ENCODE results near the gene HSD11B2.

The HSD11B2 gene

DNA sequence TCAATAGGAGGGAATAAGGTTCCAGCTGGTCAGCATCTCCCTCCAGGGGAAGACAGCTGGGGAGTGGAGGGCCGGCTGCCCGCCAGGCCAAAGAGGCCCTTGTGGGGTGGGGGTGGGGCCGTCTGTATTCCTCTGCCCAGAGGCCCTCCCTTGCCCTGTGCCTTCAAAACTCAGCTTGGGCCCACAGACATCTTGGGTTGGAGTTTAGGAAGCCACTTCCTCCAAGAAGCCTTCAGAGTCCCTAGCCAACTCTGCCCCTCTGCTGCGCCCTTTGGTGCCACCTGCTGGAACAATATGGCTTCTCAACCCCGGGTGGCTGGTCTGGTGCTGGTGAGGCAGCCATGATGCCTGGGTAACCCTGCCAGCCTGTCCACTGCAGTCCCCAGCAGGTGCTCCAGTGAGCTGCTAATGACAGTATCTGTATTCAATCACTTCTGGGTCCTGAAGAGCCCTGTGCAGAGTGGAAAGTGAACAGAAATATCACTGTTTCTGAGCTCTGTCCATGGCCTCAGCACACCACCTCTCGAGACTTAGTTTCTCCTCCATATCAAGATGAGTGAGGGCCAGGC is 16.7 kb downstream of the HSD11B2 start:
- no peak overlapping the region for H3K4me3 ChIP-seq (ENCODE audit: low read length)

DNA sequence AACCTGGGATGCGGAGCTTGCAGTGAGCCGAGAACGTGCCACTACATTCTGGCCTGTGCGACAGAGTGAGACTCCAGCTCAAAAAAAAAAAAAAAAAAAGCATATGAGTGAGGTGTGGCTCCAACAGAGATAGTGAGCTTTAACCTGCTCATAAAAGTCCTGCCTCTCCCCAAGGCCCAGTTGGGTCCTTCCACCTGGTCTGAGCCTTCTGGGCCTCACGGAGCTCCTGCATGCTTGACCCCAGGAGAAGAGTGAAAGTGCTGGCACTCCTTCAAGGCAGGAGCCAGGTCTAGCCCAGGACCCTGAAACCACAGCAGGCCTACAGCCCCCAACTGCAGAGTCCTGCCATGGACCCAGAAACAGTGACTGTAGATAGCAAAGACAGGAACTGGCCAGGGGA is 17.7 kb downstream of the HSD11B2 start:
- Histone ChIP-seq H3K27me3 (ENCODE audit: insufficient read depth, low read length) (no peaks in the 10 kb centered on the region), H3K9me3 (ENCODE audit: low read length) (no peaks in the 10 kb centered on the region), H3K4me3 (ENCODE audit: low read length) (no peak overlapping the region), H3K36me3 (ENCODE audit: insufficient read depth, low read length) (peaks cover 35% of the 10 kb centered on the region), H3K4me1 (ENCODE audit: insufficient read depth, low read length) (no peaks in the 10 kb centered on the region), H2AFZ (ENCODE audit: low read depth, low read length) (no peak overlapping the region)

More for the DNA sequence above, 16.7 kb downstream of the HSD11B2 start:
- Histone ChIP-seq H3K36me3 (ENCODE audit: insufficient read depth, low read length) (peaks cover 34% of the 10 kb centered on the region), H3K27me3 (ENCODE audit: insufficient read depth, low read length) (no peaks in the 10 kb centered on the region), H3K9me3 (ENCODE audit: low read length) (no peaks in the 10 kb centered on the region), H2AFZ (ENCODE audit: low read depth, low read length) (no peak overlapping the region), H3K4me1 (ENCODE audit: insufficient read depth, low read length) (no peaks in the 10 kb centered on the region)

DNA sequence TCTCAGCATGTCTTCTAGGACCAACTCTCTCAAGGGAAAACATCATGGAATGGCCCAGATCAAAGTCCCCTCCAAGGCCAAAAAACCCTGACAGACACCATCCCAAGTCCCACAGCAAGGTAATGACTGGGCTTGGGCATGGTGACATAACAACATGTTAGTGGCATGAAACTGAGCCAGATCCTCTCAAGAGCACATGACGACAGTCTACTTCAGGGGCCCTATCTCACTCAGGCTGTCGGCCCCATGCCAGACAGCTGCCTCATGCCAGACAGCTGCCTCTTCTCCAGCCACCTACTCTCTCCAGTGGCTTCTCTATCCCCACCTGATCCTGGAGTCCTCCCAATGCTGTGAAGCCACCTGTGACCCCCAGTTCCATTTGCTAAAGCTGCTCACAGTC is 18.4 kb downstream of the HSD11B2 start:
- H3K4me3 ChIP-seq (ENCODE audit: low read length) = no peak overlapping the region
- H3K36me3 ChIP-seq (ENCODE audit: insufficient read depth, low read length) = peaks cover 34% of the 10 kb centered on the region
- no peak overlapping the region for H2AFZ ChIP-seq (ENCODE audit: low read depth, low read length)
- no peaks in the 10 kb centered on the region for H3K27me3 ChIP-seq (ENCODE audit: insufficient read depth, low read length)
- no peaks in the 10 kb centered on the region for H3K9me3 ChIP-seq (ENCODE audit: low read length)
- H3K4me1 ChIP-seq (ENCODE audit: insufficient read depth, low read length) = peaks cover 7% of the 10 kb centered on the region

DNA sequence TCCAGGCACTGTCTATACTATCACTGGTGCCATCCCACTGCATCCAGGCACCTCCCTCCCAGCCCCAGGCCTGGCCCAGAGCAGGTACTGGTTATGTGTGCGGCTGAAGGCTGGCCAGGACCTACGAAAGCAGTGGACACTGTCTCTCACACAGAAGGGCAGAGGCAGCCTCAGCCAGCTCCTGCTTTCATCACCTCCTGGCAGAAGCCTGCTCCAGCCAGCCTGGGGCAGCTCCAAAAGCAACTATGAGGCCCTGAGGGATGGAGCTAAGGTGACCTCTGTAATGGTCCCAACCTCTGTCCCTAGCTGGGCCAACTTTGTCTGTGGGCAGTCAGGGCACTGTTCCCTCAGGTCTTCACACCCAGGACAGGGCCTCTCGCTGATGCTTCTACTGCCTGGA is 18.8 kb downstream of the HSD11B2 start:
- Histone ChIP-seq H3K4me3 (ENCODE audit: low read length) (no peak overlapping the region), H3K9me3 (ENCODE audit: low read length) (no peaks in the 10 kb centered on the region), H3K4me1 (ENCODE audit: insufficient read depth, low read length) (peaks cover 11% of the 10 kb centered on the region), H3K36me3 (ENCODE audit: insufficient read depth, low read length) (peaks cover 30% of the 10 kb centered on the region), H3K27me3 (ENCODE audit: insufficient read depth, low read length) (no peaks in the 10 kb centered on the region), H2AFZ (ENCODE audit: low read depth, low read length) (no peak overlapping the region)

DNA sequence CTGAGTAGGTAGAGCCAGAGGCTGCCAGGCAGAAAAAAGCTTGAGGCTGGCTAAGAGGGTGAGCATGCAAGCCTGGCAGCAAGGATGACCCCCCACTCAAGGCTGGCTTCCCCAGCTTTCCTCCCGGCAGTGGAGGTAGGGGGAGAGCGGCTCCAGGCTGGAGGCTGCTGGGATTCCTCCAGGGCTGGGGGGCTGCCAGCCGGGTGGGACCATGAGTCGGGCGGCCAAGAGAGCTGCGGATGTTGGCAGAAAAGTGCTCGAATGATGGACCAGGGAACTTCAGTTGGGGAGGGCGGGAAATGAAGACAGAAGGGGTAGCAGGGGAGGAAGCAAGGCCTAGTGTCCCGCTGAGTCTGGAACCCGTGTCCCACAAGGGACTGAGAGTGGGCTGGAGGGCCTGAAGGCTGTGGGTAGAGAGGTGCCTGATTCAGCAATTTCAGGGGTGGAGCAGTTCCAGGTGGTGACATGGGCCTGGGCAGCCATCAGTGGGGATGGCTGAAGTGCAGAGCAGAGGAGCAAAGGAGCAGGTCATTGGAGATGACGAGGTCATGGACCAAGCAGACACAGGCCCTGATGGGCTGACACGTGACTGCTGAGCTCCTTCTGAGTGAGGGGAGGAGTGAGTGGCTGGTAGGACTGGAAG is 20.3 kb downstream of the HSD11B2 start:
- no peaks in the 10 kb centered on the region for H3K9me3 ChIP-seq (ENCODE audit: low read length)
- H3K27me3 ChIP-seq (ENCODE audit: insufficient read depth, low read length) = no peaks in the 10 kb centered on the region
- no peak overlapping the region for H2AFZ ChIP-seq (ENCODE audit: low read depth, low read length)
- H3K4me1 ChIP-seq (ENCODE audit: insufficient read depth, low read length) = peaks cover 11% of the 10 kb centered on the region
- no peak overlapping the region for H3K4me3 ChIP-seq (ENCODE audit: low read length)
- peaks cover 30% of the 10 kb centered on the region for H3K36me3 ChIP-seq (ENCODE audit: insufficient read depth, low read length)

DNA sequence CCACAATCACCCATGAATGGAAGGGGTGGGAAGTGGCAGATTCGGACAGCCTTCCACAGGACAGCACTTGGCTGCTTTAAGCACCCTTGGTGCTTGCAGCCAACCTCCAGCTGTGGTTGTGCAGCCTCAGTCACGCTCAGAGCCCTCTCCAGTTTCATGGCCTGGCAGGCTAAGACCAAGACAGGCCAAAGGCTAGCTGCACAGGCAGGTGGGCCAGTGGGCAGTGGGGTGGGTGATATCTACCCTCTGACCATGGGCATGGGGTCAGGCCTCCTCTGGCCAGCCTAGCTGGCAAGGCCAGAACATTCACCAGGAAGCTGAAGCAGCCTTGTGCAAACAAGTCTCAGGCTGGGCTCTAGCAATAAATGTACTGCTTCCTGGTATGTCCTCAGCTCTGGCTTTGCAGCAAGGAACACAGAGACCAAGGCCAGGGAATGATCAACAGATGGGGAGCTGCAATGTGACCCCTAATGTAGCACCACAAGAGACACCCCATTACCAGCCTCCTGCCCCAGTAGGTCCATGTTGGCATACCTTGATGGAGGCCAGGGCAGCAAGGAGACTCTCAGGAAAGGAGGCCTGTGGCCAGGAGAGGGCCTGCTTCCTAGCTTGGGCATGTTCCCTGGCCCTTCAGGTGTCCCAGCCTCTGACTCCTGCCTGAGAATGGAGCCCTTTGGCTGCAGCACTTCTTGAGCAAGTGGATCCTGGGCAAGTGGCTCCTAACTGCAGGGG is 20.9 kb downstream of the HSD11B2 start:
- no peaks in the 10 kb centered on the region for H3K9me3 ChIP-seq (ENCODE audit: low read length)
- no peaks in the 10 kb centered on the region for H3K27me3 ChIP-seq (ENCODE audit: insufficient read depth, low read length)

DNA sequence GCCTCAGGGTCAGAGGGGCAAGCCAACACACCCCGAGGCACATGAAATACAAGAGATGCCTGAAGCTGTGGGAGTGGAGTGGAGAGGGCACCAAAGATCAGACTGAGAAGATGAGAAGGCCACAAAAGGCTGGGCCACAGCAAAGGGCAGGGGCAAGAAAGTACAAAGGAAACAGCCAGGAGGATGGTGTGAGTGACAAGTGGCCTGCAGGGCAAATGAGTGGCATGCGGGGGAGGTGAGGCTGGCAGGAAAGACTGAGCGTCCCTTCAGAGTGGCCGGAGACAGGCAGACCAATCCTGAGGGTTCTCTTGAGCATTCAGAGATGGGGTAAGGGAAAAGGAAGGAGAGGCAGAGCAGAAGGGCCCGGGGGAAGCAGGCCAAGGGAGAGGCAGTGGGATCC is 23.2 kb downstream of the HSD11B2 start:
- Histone ChIP-seq H3K9me3 (ENCODE audit: low read length) (no peaks in the 10 kb centered on the region), H3K4me3 (ENCODE audit: low read length) (no peak overlapping the region), H3K4me1 (ENCODE audit: insufficient read depth, low read length) (peaks cover 11% of the 10 kb centered on the region), H3K27me3 (ENCODE audit: insufficient read depth, low read length) (no peaks in the 10 kb centered on the region), H2AFZ (ENCODE audit: low read depth, low read length) (no peak overlapping the region), H3K36me3 (ENCODE audit: insufficient read depth, low read length) (peaks cover 24% of the 10 kb centered on the region)

More for the DNA sequence above, 20.9 kb downstream of the HSD11B2 start:
- H3K4me3 ChIP-seq (ENCODE audit: low read length) = no peak overlapping the region
- peaks cover 11% of the 10 kb centered on the region for H3K4me1 ChIP-seq (ENCODE audit: insufficient read depth, low read length)
- no peak overlapping the region for H2AFZ ChIP-seq (ENCODE audit: low read depth, low read length)
- H3K36me3 ChIP-seq (ENCODE audit: insufficient read depth, low read length) = peaks cover 28% of the 10 kb centered on the region

DNA sequence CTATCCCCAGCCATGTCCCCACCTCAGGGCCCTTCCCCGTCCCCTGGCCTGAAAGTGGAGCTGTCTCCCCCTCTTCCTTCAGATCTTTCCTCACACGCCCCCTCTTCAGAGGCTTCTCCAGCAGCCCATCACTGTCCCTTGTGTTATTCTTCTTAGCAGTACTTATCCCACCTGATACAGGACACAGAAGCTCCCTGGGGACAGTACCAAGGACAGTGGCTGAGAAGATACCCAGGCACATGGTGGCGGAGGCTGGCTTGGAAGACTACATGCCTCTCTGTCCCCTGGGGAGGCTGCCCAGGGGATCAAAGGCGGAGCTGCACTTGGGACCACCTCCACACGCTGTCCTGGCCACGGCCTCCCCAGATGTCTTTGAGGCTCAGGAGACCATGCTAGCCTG is 23.9 kb downstream of the HSD11B2 start:
- Histone ChIP-seq H3K4me3 (ENCODE audit: low read length) (no peak overlapping the region), H3K36me3 (ENCODE audit: insufficient read depth, low read length) (peaks cover 19% of the 10 kb centered on the region), H3K4me1 (ENCODE audit: insufficient read depth, low read length) (peaks cover 11% of the 10 kb centered on the region), H2AFZ (ENCODE audit: low read depth, low read length) (no peak overlapping the region), H3K27me3 (ENCODE audit: insufficient read depth, low read length) (no peaks in the 10 kb centered on the region), H3K9me3 (ENCODE audit: low read length) (no peaks in the 10 kb centered on the region)

DNA sequence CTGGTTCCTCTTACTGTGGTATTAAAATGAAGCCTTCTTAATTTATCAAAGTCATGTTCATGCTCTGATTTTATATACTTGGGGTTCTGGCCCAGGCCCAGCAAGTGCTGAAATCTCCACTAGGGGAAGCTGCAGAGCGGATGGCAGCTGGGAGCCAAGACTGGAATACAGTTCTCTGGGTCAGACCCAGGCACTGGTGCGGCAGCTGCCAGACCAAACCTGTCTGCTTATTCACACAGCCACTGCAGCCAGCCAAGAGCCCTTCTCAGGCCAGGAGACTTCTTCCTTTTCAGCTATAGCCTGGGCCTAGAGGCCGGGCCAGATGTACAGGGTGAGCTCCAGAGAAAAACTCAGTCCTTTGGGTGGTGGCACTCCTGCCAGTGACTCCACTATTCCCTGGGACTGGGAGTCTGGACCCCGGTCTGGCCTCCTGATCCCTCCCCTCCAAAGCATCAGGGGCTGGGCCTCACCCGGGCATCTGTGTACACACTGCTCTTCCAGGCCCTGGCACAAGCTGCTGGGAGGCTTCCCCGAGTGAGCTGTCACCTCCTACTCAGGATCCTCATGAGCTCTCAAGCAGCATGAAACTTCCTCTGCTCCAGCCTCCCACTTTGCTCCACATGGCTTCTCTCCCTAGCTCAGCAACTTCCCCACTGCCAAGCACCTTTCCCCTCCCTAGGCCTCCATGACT is 25.6 kb downstream of the HSD11B2 start:
- Histone ChIP-seq H2AFZ (ENCODE audit: low read depth, low read length) (no peak overlapping the region), H3K4me3 (ENCODE audit: low read length) (no peak overlapping the region), H3K27me3 (ENCODE audit: insufficient read depth, low read length) (no peaks in the 10 kb centered on the region), H3K9me3 (ENCODE audit: low read length) (no peaks in the 10 kb centered on the region), H3K36me3 (ENCODE audit: insufficient read depth, low read length) (peaks cover 18% of the 10 kb centered on the region), H3K4me1 (ENCODE audit: insufficient read depth, low read length) (peaks cover 11% of the 10 kb centered on the region)

DNA sequence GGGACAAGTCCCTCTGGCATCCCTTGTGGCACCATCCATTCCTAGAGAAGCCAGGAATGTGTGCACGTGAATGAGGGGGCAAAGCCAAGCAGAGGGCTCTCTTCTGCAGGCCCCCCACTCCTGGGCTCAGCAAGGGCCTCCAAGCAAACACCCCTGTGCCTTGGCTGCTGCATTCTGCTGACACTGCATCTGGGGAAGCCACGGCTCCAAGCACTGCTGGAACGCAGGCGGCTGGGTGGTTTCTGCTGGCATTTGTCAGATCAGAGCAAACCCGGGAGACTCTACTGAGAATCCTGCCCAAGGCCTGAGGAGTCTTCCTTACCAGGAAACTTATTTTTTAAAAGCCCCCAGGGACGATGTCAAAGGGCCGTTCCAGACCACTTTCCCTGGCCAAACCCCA is 26.7 kb downstream of the HSD11B2 start:
- peaks cover 11% of the 10 kb centered on the region for H3K4me1 ChIP-seq (ENCODE audit: insufficient read depth, low read length)

DNA sequence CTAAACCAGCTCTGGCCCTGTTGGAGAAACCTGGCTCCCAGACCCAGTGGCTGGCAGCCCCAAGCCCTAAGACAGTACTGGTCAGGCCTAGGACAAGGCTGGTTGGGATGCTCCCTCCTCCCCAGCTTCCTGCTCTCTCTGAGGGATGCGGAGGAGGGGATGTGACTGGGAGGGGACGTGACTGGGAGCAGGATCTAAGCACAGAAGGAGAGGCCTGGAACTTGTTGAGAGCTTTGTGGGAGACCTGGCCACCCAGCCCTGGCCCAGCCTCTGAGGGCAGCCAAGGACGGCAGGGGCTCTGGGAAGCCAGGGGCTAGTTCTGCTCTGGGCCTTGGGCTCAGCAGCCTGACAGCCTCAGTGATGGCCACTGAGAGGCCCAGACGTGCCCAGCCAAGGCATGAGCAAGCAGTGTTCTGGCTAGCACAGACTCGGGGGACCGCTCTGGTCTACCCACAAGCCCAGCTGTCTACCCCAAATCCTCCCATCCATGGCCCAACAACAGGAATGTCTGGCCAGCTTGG is 27.3 kb downstream of the HSD11B2 start:
- peaks cover 12% of the 10 kb centered on the region for H3K36me3 ChIP-seq (ENCODE audit: insufficient read depth, low read length)
- no peak overlapping the region for H3K4me3 ChIP-seq (ENCODE audit: low read length)
- H3K27me3 ChIP-seq (ENCODE audit: insufficient read depth, low read length) = no peaks in the 10 kb centered on the region
- peaks cover 11% of the 10 kb centered on the region for H3K4me1 ChIP-seq (ENCODE audit: insufficient read depth, low read length)
- no peak overlapping the region for H2AFZ ChIP-seq (ENCODE audit: low read depth, low read length)
- no peaks in the 10 kb centered on the region for H3K9me3 ChIP-seq (ENCODE audit: low read length)

More for the DNA sequence above, 26.7 kb downstream of the HSD11B2 start:
- peaks cover 16% of the 10 kb centered on the region for H3K36me3 ChIP-seq (ENCODE audit: insufficient read depth, low read length)
- no peak overlapping the region for H3K4me3 ChIP-seq (ENCODE audit: low read length)
- no peak overlapping the region for H2AFZ ChIP-seq (ENCODE audit: low read depth, low read length)
- no peaks in the 10 kb centered on the region for H3K27me3 ChIP-seq (ENCODE audit: insufficient read depth, low read length)
- no peaks in the 10 kb centered on the region for H3K9me3 ChIP-seq (ENCODE audit: low read length)

DNA sequence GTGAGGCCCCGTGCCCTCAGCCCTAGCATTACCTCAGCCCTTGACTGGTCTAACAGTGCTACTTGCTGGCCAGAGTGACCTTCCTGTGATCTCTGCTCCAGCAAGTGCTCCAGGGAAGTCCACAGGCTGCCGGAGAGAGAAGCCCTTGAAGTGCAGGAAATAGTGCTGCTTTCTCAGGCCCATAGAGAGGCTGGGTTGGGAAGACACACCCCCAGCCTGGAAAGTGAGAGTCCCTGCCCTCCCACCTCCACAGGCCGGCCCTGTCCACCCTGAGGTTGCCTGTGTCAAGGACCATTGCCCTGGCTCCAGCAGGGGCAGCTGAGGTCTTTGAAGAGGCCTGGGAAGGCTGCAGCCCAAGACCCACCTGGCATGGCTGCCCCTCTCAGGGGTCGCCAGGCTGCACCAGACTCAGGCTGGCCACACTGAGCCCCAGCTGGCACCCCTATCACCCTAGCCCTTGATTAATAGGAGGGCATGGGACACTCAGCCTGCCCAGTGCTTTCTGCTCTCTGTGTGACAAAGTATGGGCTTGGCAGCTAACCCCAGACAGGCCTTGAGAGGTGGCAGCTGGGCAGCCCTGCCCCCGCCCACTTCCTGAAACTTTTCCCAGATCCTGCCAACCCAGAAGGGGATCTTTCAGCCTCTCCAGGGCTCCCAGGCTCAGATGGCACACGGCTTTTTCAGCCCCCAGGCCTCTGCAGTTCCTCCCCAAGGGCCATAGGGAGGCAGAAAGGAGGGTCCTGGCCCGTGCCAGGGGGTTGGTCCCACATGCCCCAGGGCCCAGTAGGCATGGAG is 28.3 kb downstream of the HSD11B2 start:
- Histone ChIP-seq H2AFZ (ENCODE audit: low read depth, low read length) (no peak overlapping the region), H3K27me3 (ENCODE audit: insufficient read depth, low read length) (no peaks in the 10 kb centered on the region), H3K4me1 (ENCODE audit: insufficient read depth, low read length) (peaks cover 4% of the 10 kb centered on the region)

More for the DNA sequence above, 28.3 kb downstream of the HSD11B2 start:
- no peak overlapping the region for H3K4me3 ChIP-seq (ENCODE audit: low read length)
- H3K9me3 ChIP-seq (ENCODE audit: low read length) = no peaks in the 10 kb centered on the region
- peaks cover 9% of the 10 kb centered on the region for H3K36me3 ChIP-seq (ENCODE audit: insufficient read depth, low read length)
